Vagina (tissue), 2 donors: ENCODE results near the gene PSMC3.

Source experiments
- CTCF ChIP-seq, 3 experiments: fragments of 450-650 bp in 2 of 3; fragments of 200-600 bp in 1 of 3; sonication (generic) in 1 of 3; IDR thresholded peaks; one replicate each; pipeline ENCODE4 v1.5.1; 2017 to 2019; ENCODE audit warnings: antibody characterized with exemption in 3 of 3, mild to moderate bottlenecking in 2 of 3, moderate library complexity in 2 of 3
- POLR2A ChIP-seq, 2 donors: fragments of 450-650 bp; IDR thresholded peaks; one replicate each; pipeline ENCODE4 v1.6.1; 2017; ENCODE audit warnings: antibody characterized with exemption in 2 of 2, mild to moderate bottlenecking in 2 of 2, moderate library complexity in 2 of 2

GRCh38 chr11:47392546-47393162, 33.6 kb downstream of the PSMC3 start:
- TF ChIP-seq POLR2A (IDR thresholded peaks at IDR 0.05) = no peak
- TF ChIP-seq CTCF (IDR thresholded peaks at IDR 0.05) = no peak
